HCT116 (cell line): ENCODE results near the gene CEP20.

Experiments
- ATF3 ChIP-seq: IDR thresholded peaks from 2 replicates; pipeline ENCODE4 v1.6.1; 2012
- CTCF ChIP-seq, 3 experiments: fragments of 200-600 bp in 1 of 3; sonication (generic) in 1 of 3; IDR thresholded peaks in 2 of 3; conservative IDR thresholded peaks in 1 of 3; 2 replicates each; pipeline ENCODE4 v1.5.1; 2012 to 2017; ENCODE audit warnings: low read depth in 2 of 3, low read length in 2 of 3, antibody characterized with exemption in 1 of 3, borderline replicate concordance in 1 of 3, control low read depth in 1 of 3, mild to moderate bottlenecking in 1 of 3, mixed read lengths in 1 of 3, mixed run types in 1 of 3, moderate library complexity in 1 of 3; ENCODE audit not compliant: insufficient read depth in 1 of 3
- EZH2 ChIP-seq: fragments of 200-600 bp; sonication (generic); IDR thresholded peaks from 2 replicates; pipeline ENCODE4 v1.6.1; 2017; ENCODE audit warnings: antibody characterized with exemption, mixed run types
- EZH2phosphoT487 ChIP-seq: fragments of 200-600 bp; IDR thresholded peaks from 2 replicates; pipeline ENCODE4 v1.6.1; 2018; ENCODE audit warnings: antibody characterized with exemption, borderline replicate concordance
- POLR2A ChIP-seq: IDR thresholded peaks from 2 replicates; pipeline ENCODE4 v1.7.0; 2011; ENCODE audit warnings: borderline replicate concordance; ENCODE audit not compliant: insufficient read depth, insufficient read length; ENCODE audit errors: extremely low read depth
- REST ChIP-seq: IDR thresholded peaks from 2 replicates; pipeline ENCODE4 v1.6.1; 2012; ENCODE audit warnings: low read depth
- ZBTB33 ChIP-seq: IDR thresholded peaks from 2 replicates; pipeline ENCODE4 v1.6.1; 2011; ENCODE audit warnings: mild to moderate bottlenecking, low read length, moderate library complexity; ENCODE audit not compliant: insufficient replicate concordance; ENCODE audit errors: extremely low read depth
- ZNF274 ChIP-seq: fragments of 200-500 bp; sonication (Bioruptor generic); IDR thresholded peaks from 2 replicates; pipeline ENCODE4 v1.6.1; 2014; ENCODE audit warnings: mild to moderate bottlenecking, low read depth, low read length, inconsistent platforms

GRCh38 chr16:15846510-15846909, 41.9 kb downstream of the CEP20 start:
- TF ChIP-seq POLR2A (no peak), EZH2 (no peak), CTCF (IDR thresholded peaks at IDR 0.05 in 2 of 3, conservative IDR thresholded peaks at IDR 0.05 in 1 of 3; ENCODE audit: borderline replicate concordance in 1 of 3, insufficient read depth in 1 of 3, low read depth in 2 of 3, low read length in 2 of 3) (no peak), ZNF274 (no peak), ATF3 (no peak), EZH2phosphoT487 (no peak), REST (no peak), ZBTB33 (no peak)
